Endothelial cell of umbilical vein (primary cell): ENCODE results near the gene TBC1D5. TPM values are rescaled to one million over a fixed set of nuclear protein-coding genes. Genes with fewer than 3 reads are reported as not detected.

ENCODE experiments used
- BruUV-seq: library from RNA; stranded (reverse); fragments of 400-500 nt; replicated peaks from 2 replicates; lab custom pipeline; 2021; lab: Mats Ljungman, UMichigan
- CTCF ChIA-PET: fragments of 300-600, 350-600 bp; sonication (Branson Sonifier 250); formaldehyde crosslinking; loops from one replicate; lab custom pipeline; 2021; ENCODE audit warnings: antibody characterized with exemption, inconsistent platforms; lab: Charles Lee
- POLR2A ChIA-PET: fragments of 300-600, 350-600 bp; sonication (Branson Sonifier 250); formaldehyde crosslinking; loops from one replicate; lab custom pipeline; 2021; ENCODE audit warnings: antibody characterized with exemption, inconsistent platforms; lab: Charles Lee
- DNase-seq: peaks from one replicate; pipeline ENCODE4 v3.0.0-alpha.2; 2011; ENCODE audit warnings: low read depth, low spot score
- FAIRE-seq: peaks from 2 replicates; lab custom pipeline; 2011; peaks lifted over from hg19 to GRCh38; lab: Jason Lieb, UNC
- H2AFZ ChIP-seq: 2 replicates; pipeline ENCODE4 v1.6.0; 2012; ENCODE audit warnings: low read depth, low read length, control low read depth, inconsistent platforms
- H3K27ac ChIP-seq: 2 replicates; pipeline ENCODE4 v1.5.1; 2011; ENCODE audit warnings: low read depth, mild to moderate bottlenecking, control low read depth, low read length, moderate library complexity; ENCODE audit not compliant: insufficient read depth
- H3K27me3 ChIP-seq, 2 experiments: 2 replicates each; pipeline versions ENCODE4 v1.6.0 to v1.6.1; 2011; ENCODE audit warnings: low read length in 2 of 2, mixed read lengths in 1 of 2; ENCODE audit not compliant: control insufficient read depth in 2 of 2, insufficient read depth in 2 of 2
- H3K36me3 ChIP-seq, 2 experiments: 2 replicates in 1 of 2; 3 replicates in 1 of 2; pipeline ENCODE4 v1.5.1; 2011; ENCODE audit warnings: low read length in 2 of 2, mild to moderate bottlenecking in 1 of 2, moderate library complexity in 1 of 2; ENCODE audit not compliant: control insufficient read depth in 2 of 2, insufficient read depth in 2 of 2; ENCODE audit errors: extremely low read depth in 1 of 2
- H3K4me1 ChIP-seq: 3 replicates; pipeline ENCODE4 v1.5.1; 2011; ENCODE audit warnings: mild to moderate bottlenecking, low read length; ENCODE audit not compliant: control insufficient read depth, insufficient read depth; ENCODE audit errors: extremely low read depth
- H3K4me2 ChIP-seq: 2 replicates; pipeline ENCODE4 v1.6.1; 2011; ENCODE audit warnings: low read length, control low read depth, mixed read lengths; ENCODE audit not compliant: insufficient read depth
- H3K4me3 ChIP-seq, 3 experiments: fragments of 200-600 bp in 1 of 3; sonication (generic), shearing (Covaris generic) in 1 of 3; replicated peaks in 1 of 3; 2 replicates each; pipeline ENCODE4 v1.5.1; 2011 to 2016; ENCODE audit warnings: control low read depth in 3 of 3, low read length in 3 of 3, mild to moderate bottlenecking in 2 of 3, inconsistent platforms in 1 of 3, low read depth in 1 of 3, moderate library complexity in 1 of 3; ENCODE audit not compliant: insufficient read depth in 1 of 3
- H3K79me2 ChIP-seq: 2 replicates; pipeline ENCODE4 v1.6.0; 2012; ENCODE audit warnings: low read length, inconsistent platforms; ENCODE audit not compliant: control insufficient read depth, insufficient read depth
- H3K9ac ChIP-seq: replicated peaks from 2 replicates; pipeline ENCODE3; 2011; ENCODE audit warnings: low read length, control low read depth; ENCODE audit not compliant: insufficient read depth; ENCODE audit errors: extremely low read depth
- H3K9me1 ChIP-seq: replicated peaks from 3 replicates; pipeline ENCODE4 v1.6.0; 2011; ENCODE audit warnings: mild to moderate bottlenecking, low read length; ENCODE audit not compliant: control insufficient read depth, insufficient read depth; ENCODE audit errors: extremely low read depth
- H3K9me3 ChIP-seq: replicated peaks from 2 replicates; pipeline ENCODE4 v1.5.1; 2012; ENCODE audit warnings: low read length, inconsistent platforms; ENCODE audit not compliant: control insufficient read depth, insufficient read depth
- H4K20me1 ChIP-seq: replicated peaks from 2 replicates; pipeline ENCODE3; 2011; ENCODE audit warnings: mild to moderate bottlenecking, low read length; ENCODE audit not compliant: control insufficient read depth, insufficient read depth; ENCODE audit errors: extremely low read depth
- EZH2 ChIP-seq: IDR thresholded peaks from 2 replicates; pipeline ENCODE4 v1.6.1; 2012; ENCODE audit warnings: borderline replicate concordance, low read depth, mild to moderate bottlenecking, moderate library complexity, low read length, inconsistent platforms; ENCODE audit not compliant: severe bottlenecking
- FOS ChIP-seq: IDR thresholded peaks from 2 replicates; pipeline ENCODE4 v1.6.1; 2011; ENCODE audit warnings: mild to moderate bottlenecking, low read length, moderate library complexity, borderline replicate concordance; ENCODE audit not compliant: insufficient read depth
- GATA2 ChIP-seq: IDR thresholded peaks from 2 replicates; pipeline ENCODE4 v1.7.0; 2011; ENCODE audit warnings: low read depth, mild to moderate bottlenecking, moderate library complexity, mixed read lengths, low read length; ENCODE audit not compliant: insufficient read length, insufficient read depth
- JUN ChIP-seq: IDR thresholded peaks from 2 replicates; pipeline ENCODE4 v1.6.1; 2011; ENCODE audit warnings: borderline replicate concordance, low read depth; ENCODE audit not compliant: insufficient read length, insufficient read depth
- MYC ChIP-seq: IDR thresholded peaks from one replicate; pipeline ENCODE4 v1.6.1; 2011; ENCODE audit warnings: mild to moderate bottlenecking, low read depth, low read length
- POLR2A ChIP-seq: IDR thresholded peaks from 2 replicates; pipeline ENCODE4 v1.6.1; 2012; ENCODE audit warnings: low read depth, mild to moderate bottlenecking, control low read depth, low read length
- POLR2AphosphoS5 ChIP-seq: IDR thresholded peaks from 2 replicates; pipeline ENCODE4 v1.6.1; 2012; ENCODE audit warnings: low read depth, mild to moderate bottlenecking, control low read depth, low read length, moderate library complexity; ENCODE audit not compliant: insufficient read depth
- dilution Hi-C: fragments of 300-500 bp; cut with MboI; formaldehyde crosslinking; loops from one replicate; pipeline ENCODE4 v1.15.0; 2019; ENCODE audit warnings: low sequenced_read_pairs; ENCODE audit not compliant: extremely low pct_ligation_motif_present
- intact Hi-C: fragments of 100-400 bp; cut with micrococcal nuclease; formaldehyde crosslinking; loops from one replicate; pipeline ENCODE4 v1.10.0; 2022
- polyA plus RNA-seq, 4 experiments: library from polyadenylated mRNA; depleted of rRNA in 3 of 4; stranded (reverse) in 3 of 4; unstranded in 1 of 4; fragments of >200 nt; gene quantifications; 2 replicates each; pipeline versions ENCODE4 v1.2.1 to v1.2.3, GENCODE V29; 2011 to 2012; ENCODE audit warnings: missing spikeins in 1 of 4
- total RNA-seq: library from RNA; stranded (reverse); gene quantifications from 2 replicates; pipeline ENCODE4 v1.2.3, GENCODE V29; 2021
- TF ChIP-seq, protein P1 (sequence below), 2 donors: IDR thresholded peaks; 1 replicate in 1 of 2; 2 replicates in 1 of 2; pipeline ENCODE4 v1.5.1; 2011; ENCODE audit warnings: low read length in 2 of 2, mild to moderate bottlenecking in 2 of 2, moderate library complexity in 2 of 2, control low read depth in 1 of 2, inconsistent platforms in 1 of 2, low read depth in 1 of 2; ENCODE audit not compliant: insufficient read depth in 1 of 2; ENCODE audit errors: extremely low read depth in 1 of 2
- TF ChIP-seq, protein P2 (sequence below): IDR thresholded peaks from 2 replicates; pipeline ENCODE4 v1.6.1; 2011; ENCODE audit not compliant: insufficient read depth, insufficient read length

TBC1D5 gene
- total and polyA plus RNA-seq, 2 donors (not counting 3 experiments of a cell fraction or from before 2014, with no cell fraction given): 17.5 to 44.7 TPM

DNA sequence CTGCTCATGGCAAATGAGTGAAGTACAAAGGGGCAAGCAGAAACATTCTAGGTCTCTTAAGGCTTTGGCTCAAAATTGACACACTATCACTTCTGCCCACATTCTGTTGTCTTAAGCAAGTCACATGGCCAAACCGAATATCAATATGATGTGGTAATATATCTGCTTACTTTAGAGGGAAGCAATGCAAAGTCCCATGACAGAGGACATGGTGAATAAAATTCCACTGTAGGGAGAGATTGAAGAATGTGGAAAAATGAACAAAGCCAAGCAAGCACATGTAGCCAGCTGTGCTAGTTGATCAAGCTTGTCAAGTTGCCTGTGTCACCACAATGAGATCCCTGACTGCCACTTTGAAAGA is 11.2 kb upstream of the TBC1D5 start:
- no peak overlapping the region for H3K4me2 ChIP-seq
- dilution Hi-C loops: no loop called here
- no peaks in the 10 kb centered on the region for H3K9me1 ChIP-seq
- POLR2A ChIA-PET: no interaction called here
- H2AFZ ChIP-seq: no peak overlapping the region
- no peaks in the 10 kb centered on the region for H3K4me1 ChIP-seq
- FAIRE-seq (no peak), DNase-seq (no peak)
- H3K4me3 ChIP-seq: no peak overlapping the region
- BruUV-seq: no TSS peak
- intact Hi-C loops: no loop called here
- H3K27ac ChIP-seq: no peak overlapping the region
- no peaks in the 10 kb centered on the region for H3K9me3 ChIP-seq
- no peaks in the 10 kb centered on the region for H3K79me2 ChIP-seq
- CTCF ChIA-PET: no interaction called here
- no peaks in the 10 kb centered on the region for H3K36me3 ChIP-seq
- H3K27me3 ChIP-seq: peaks cover 3 to 10% of the 10 kb centered on the region in 2 experiments
- H3K9ac ChIP-seq: no peak overlapping the region
- TF ChIP-seq GATA2: no peak
- no peak for TF ChIP-seq POLR2AphosphoS5
- no peak for TF ChIP-seq MYC
- no peak for TF ChIP-seq EZH2
- TF ChIP-seq, protein P1, sequence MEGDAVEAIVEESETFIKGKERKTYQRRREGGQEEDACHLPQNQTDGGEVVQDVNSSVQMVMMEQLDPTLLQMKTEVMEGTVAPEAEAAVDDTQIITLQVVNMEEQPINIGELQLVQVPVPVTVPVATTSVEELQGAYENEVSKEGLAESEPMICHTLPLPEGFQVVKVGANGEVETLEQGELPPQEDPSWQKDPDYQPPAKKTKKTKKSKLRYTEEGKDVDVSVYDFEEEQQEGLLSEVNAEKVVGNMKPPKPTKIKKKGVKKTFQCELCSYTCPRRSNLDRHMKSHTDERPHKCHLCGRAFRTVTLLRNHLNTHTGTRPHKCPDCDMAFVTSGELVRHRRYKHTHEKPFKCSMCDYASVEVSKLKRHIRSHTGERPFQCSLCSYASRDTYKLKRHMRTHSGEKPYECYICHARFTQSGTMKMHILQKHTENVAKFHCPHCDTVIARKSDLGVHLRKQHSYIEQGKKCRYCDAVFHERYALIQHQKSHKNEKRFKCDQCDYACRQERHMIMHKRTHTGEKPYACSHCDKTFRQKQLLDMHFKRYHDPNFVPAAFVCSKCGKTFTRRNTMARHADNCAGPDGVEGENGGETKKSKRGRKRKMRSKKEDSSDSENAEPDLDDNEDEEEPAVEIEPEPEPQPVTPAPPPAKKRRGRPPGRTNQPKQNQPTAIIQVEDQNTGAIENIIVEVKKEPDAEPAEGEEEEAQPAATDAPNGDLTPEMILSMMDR (IDR thresholded peaks at IDR 0.05; ENCODE audit: extremely low read depth in 1 of 2, insufficient read depth in 1 of 2, low read depth in 1 of 2, low read length in 2 of 2): no peak
- TF ChIP-seq, protein P2, sequence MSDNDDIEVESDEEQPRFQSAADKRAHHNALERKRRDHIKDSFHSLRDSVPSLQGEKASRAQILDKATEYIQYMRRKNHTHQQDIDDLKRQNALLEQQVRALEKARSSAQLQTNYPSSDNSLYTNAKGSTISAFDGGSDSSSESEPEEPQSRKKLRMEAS: no peak
- TF ChIP-seq JUN: no peak
- no peak for TF ChIP-seq POLR2A
- no peak for TF ChIP-seq FOS
- H4K20me1 ChIP-seq: no peaks in the 10 kb centered on the region
